Adrenal gland (tissue), 19 donors: ENCODE measurements around the gene SPRR2F. TPM values are rescaled to one million over a fixed set of nuclear protein-coding genes. Genes with fewer than 3 reads are reported as not detected.

Experiments used
- DNase-seq, 7 donors: peaks; one replicate each; pipeline ENCODE4 v3.0.0-alpha.2; 2019 to 2020
- H3K27ac ChIP-seq, 5 donors: fragments of 200-600 bp; sonication (generic) in 4 of 5; 1 replicate in 3 of 5; 2 replicates in 2 of 5; pipeline versions ENCODE4 v1.5.1 to v1.8.0; 2016 to 2020; ENCODE audit warnings: mild to moderate bottlenecking in 1 of 5
- H3K27me3 ChIP-seq: fragments of 200-600 bp; 2 replicates; pipeline ENCODE4 v1.8.0; 2021
- H3K36me3 ChIP-seq, 2 donors: fragments of 200-600 bp; replicated peaks in 1 of 2; 1 replicate in 1 of 2; 2 replicates in 1 of 2; pipeline versions ENCODE4 v1.5.1 to v1.8.0; 2018 to 2022
- H3K4me1 ChIP-seq, 2 donors: fragments of 200-600 bp; replicated peaks in 1 of 2; 1 replicate in 1 of 2; 2 replicates in 1 of 2; pipeline versions ENCODE4 v1.5.1 to v1.8.0; 2018 to 2021
- H3K4me3 ChIP-seq, 4 donors: fragments of 200-600 bp; sonication (generic) in 3 of 4; one replicate each; pipeline ENCODE4 v1.5.1; 2016 to 2018
- H3K9me3 ChIP-seq, 3 donors: fragments of 200-600 bp; sonication (generic) in 1 of 3; replicated peaks in 1 of 3; 1 replicate in 2 of 3; 2 replicates in 1 of 3; pipeline versions ENCODE4 v1.5.1 to v1.8.0; 2016 to 2021
- CTCF ChIP-seq, 6 experiments: fragments of 450-650 bp in 4 of 6; fragments of 200-600 bp in 2 of 6; sonication (generic) in 1 of 6; IDR thresholded peaks; 1 replicate in 5 of 6; 2 replicates in 1 of 6; pipeline versions ENCODE4 v1.5.1 to v1.8.0; 2016 to 2021; ENCODE audit warnings: antibody characterized with exemption in 6 of 6, mild to moderate bottlenecking in 2 of 6, moderate library complexity in 1 of 6
- POLR2A ChIP-seq, 2 donors: fragments of 450-650 bp; IDR thresholded peaks; one replicate each; pipeline ENCODE4 v1.6.1; 2017; ENCODE audit warnings: antibody characterized with exemption in 2 of 2, mild to moderate bottlenecking in 2 of 2, moderate library complexity in 1 of 2
- WGBS, 4 donors: extraction: QIAGEN DNeasy Blood & Tissue Kit in 2 of 4; methylation state at CpG; one replicate each; pipeline versions ENCODE4 v1.1.5 to v1.1.7; 2013 to 2017; 5-methylcytosine and 5-hydroxymethylcytosine counted together
- intact Hi-C, 2 donors: fragments of 100-400 bp; cut with DNase I; formaldehyde crosslinking; loops; one replicate each; pipeline versions ENCODE4 v1.14.1 to v1.15.0; 2022 to 2023
- long read RNA-seq, 10 donors: library from polyadenylated mRNA in 3 of 10; unstranded in 2 of 10; stranded (forward) in 1 of 10; transcript quantifications; one replicate each; pipeline ENCODE4 v2.0.0 and lab custom pipeline, GENCODE V29; 2021 to 2026
- polyA plus RNA-seq, 3 donors: library from polyadenylated mRNA; stranded (reverse); fragments of 200-250 nt in 2 of 3; fragments of 350-450 nt in 1 of 3; fragmentation: Illumina TruSeq in 1 of 3; extraction: RNeasy Lipid Tissue Mini Kit (QIAGEN cat#74804) in 1 of 3; gene quantifications; one replicate each; pipeline ENCODE4 v1.2.3, GENCODE V29; 2013 to 2014
- total RNA-seq, 9 donors: library from RNA; depleted of rRNA in 4 of 9; stranded (reverse); fragments of >200 nt in 4 of 9; fragments of 120-200 nt in 1 of 9; fragmentation: NEBNext Ultra II Directional in 1 of 9; extraction: Animal tissue kit (Norgen Biotek cat#: 25700) in 1 of 9; gene quantifications; one replicate each; pipeline versions ENCODE4 v1.1.0 to v1.2.4, GENCODE V29; 2013 to 2023
- donor health status: healthy with polysubstance abuse.
- donor health status: Bipolar disorder and iron deficiency.
- donor health status: DM: yes; HTN: yes; CAD: no.
- donor health status: DM: no; HTN: no; CAD: no.
- donor health status: DM: no; HTN: no; CAD: no.
- donor health status: DM: yes; HTN: yes; CAD: no.

SPRR2F gene
- total RNA-seq (not detected), polyA plus RNA-seq (not detected)
- long read RNA-seq, donor 1: 0 reads
- long read RNA-seq, donor 2: 0 reads
- long read RNA-seq, donor 3: 0 reads
- long read RNA-seq, donor 4: 0 reads
- long read RNA-seq, donor 5: 0 reads
- long read RNA-seq, donor 6: 0 reads
- long read RNA-seq, donor 7: 0 reads
- long read RNA-seq, donor 8: 0 reads
- long read RNA-seq, donor 9: 0 reads
- long read RNA-seq, donor 10: 0 reads

- H3K4me3 ChIP-seq: no peak within 1 kb of the TSS
- H3K27me3 ChIP-seq: no peaks in the 10 kb centered on the region
- no peak within 1 kb of the TSS for H3K27ac ChIP-seq
- no peak for DNase-seq
- no peaks in the 10 kb centered on the region for H3K36me3 ChIP-seq
- intact Hi-C loops: no loop called here
- 77 to 94% (median 85%) methylated on average over 3 of the region's 3 CpGs for WGBS, 4 donors
- TF ChIP-seq CTCF (IDR thresholded peaks at IDR 0.05) (no peak), POLR2A (IDR thresholded peaks at IDR 0.05) (no peak)
- H3K4me1 ChIP-seq: no peaks in the 10 kb centered on the region
- H3K9me3 ChIP-seq: no peaks in the 10 kb centered on the region
Measured at GRCh38 chr1:153113416-153113815, at the start of gene SPRR2F. SPRR2F (minus strand) TSS chr1:153113516; CDS start chr1:153112733, 783 bp downstream.

GRCh38 chr1:153155541-153155940 is 42.2 kb upstream of the SPRR2F start:
- 86 to 96% (median 87%) methylated on average over 2 of the region's 2 CpGs for WGBS, 4 donors
- TF ChIP-seq POLR2A (IDR thresholded peaks at IDR 0.05) (no peak), CTCF (IDR thresholded peaks at IDR 0.05) (no peak)
- Histone ChIP-seq H3K4me3 (no peak overlapping the region), H3K9me3 (no peaks in the 10 kb centered on the region), H3K27me3 (no peaks in the 10 kb centered on the region), H3K36me3 (no peaks in the 10 kb centered on the region), H3K4me1 (no peaks in the 10 kb centered on the region), H3K27ac (no peak overlapping the region)
- no peak for DNase-seq
- intact Hi-C loops: no loop called here

GRCh38 chr1:153152481-153152880 is 39.2 kb upstream of the SPRR2F start:
- no peak overlapping the region for H3K4me3 ChIP-seq
- H3K27ac ChIP-seq: no peak overlapping the region
- intact Hi-C loops: no loop called here
- no peaks in the 10 kb centered on the region for H3K27me3 ChIP-seq
- H3K36me3 ChIP-seq: no peaks in the 10 kb centered on the region
- no peaks in the 10 kb centered on the region for H3K9me3 ChIP-seq
- no peaks in the 10 kb centered on the region for H3K4me1 ChIP-seq
- DNase-seq: no peak
- TF ChIP-seq POLR2A (IDR thresholded peaks at IDR 0.05) (no peak), CTCF (IDR thresholded peaks at IDR 0.05) (no peak)
- 64 to 70% (median 67%) methylated on average over 3 of the region's 3 CpGs for WGBS, 4 donors

- Histone ChIP-seq H3K4me1 (no peaks in the 10 kb centered on the region), H3K27ac (no peak within 1 kb of the TSS), H3K36me3 (no peaks in the 10 kb centered on the region), H3K9me3 (no peaks in the 10 kb centered on the region), H3K27me3 (no peaks in the 10 kb centered on the region), H3K4me3 (no peak within 1 kb of the TSS)
- WGBS, 4 donors: 33 to 68% (median 49%) methylated on average over 1 of the region's 1 CpG
- intact Hi-C loops: no loop called here
- DNase-seq: no peak
- TF ChIP-seq CTCF (IDR thresholded peaks at IDR 0.05): no peak
- no peak for TF ChIP-seq POLR2A (IDR thresholded peaks at IDR 0.05)
Measured at GRCh38 chr1:153150846-153151245, 37.5 kb upstream of the SPRR2F start, which contains the start of gene SPRR2G. SPRR2G (minus strand) TSS chr1:153150890; CDS start chr1:153150110, 780 bp downstream.
